WTC11 (cell line): Measurements from ENCODE around the gene LEKR1.

Experiments used
- CREM ChIP-seq: sonication (generic); formaldehyde crosslinking; IDR thresholded peaks from 2 replicates; pipeline ENCODE4 v1.8.1; 2022; ENCODE audit warnings: mild to moderate bottlenecking, missing genetic modification reagents, moderate library complexity
- PRRX2 ChIP-seq: fragments of 250-450 bp; sonication (Bioruptor Pico); IDR thresholded peaks from 2 replicates; pipeline ENCODE4 v1.8.0; 2021; ENCODE audit warnings: mild to moderate bottlenecking

DNA sequence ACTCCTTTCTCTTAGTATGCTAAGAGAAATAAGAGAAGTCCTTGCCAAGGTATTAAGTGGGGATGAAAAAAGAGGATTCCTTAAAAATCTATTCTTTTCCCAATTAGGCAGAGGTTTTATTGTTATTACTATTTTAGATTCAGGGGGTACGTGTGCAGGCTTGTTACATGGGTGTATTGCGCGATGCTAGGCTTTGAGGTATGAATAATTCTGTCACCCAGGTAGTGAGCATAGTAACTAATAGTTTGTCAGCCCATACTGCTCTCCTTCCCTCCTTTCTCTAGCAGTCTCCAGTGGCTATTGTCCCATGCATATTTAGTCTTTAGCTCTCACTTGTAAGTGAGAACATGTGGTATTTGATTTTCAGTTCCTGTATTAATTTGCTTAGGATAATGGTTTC is 83.9 kb downstream of the LEKR1 start:
- TF ChIP-seq CREM (CRISPR knock-in tag) (no peak), PRRX2 (CRISPR knock-in tag) (no peak)
